ENCODE results near the gene DEFB127. TPM values are rescaled to one million over a fixed set of nuclear protein-coding genes. Genes with fewer than 3 reads are reported as not detected.
"Not testable (repeated sequence)": the region's sequence is repeated elsewhere in the genome, so short reads cannot be mapped to it uniquely, and the experiment has no call there.

DEFB127 gene
- total RNA-seq, 2 donors from 2014 or later: not detected

DNA sequence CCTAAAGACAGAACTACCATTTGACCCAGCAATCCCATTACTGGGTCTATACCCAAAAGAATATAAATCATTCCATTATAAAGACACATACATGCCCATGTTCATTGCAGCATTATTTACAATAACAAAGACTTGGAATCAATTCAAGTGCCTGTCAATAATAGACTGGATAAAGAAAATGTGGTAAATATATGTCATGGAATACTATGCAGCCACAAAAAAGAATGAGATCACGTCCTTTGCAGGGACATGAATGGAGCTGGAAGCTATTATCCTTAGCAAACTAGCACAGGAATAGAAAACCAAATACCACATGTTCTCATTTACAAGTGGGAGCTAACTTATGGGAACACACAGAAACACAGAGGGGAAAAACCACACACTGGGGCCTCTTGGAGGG is 41.0 kb downstream of the DEFB127 start:
- no peak for DNase-seq
- Mint-ChIP-seq H3K9me3 (peaks cover 6% of the 10 kb centered on the region), H3K4me3 (no peak overlapping the region), H3K27me3 (ENCODE audit: insufficient read depth) (peaks cover 29% of the 10 kb centered on the region), H3K27ac (no peak overlapping the region), H3K4me1 (no peaks in the 10 kb centered on the region), H3K36me3 (ENCODE audit: low read depth) (no peaks in the 10 kb centered on the region)
- Histone ChIP-seq H3K4me3 (ENCODE audit: low read length) (no peak overlapping the region), H3K36me3 (ENCODE audit: control insufficient read depth, insufficient read depth, low read length) (no peaks in the 10 kb centered on the region), H3K4me1 (ENCODE audit: control insufficient read depth, insufficient read depth, low read length) (no peaks in the 10 kb centered on the region), H3K9ac (ENCODE audit: extremely low read depth, low read length, poor library complexity, severe bottlenecking) (no peak overlapping the region), H3K9me3 (ENCODE audit: control insufficient read depth, low read length) (no peaks in the 10 kb centered on the region), H3K27me3 (ENCODE audit: control insufficient read depth, insufficient read depth, low read length, poor library complexity, severe bottlenecking) (no peaks in the 10 kb centered on the region), H3K27ac (ENCODE audit: low read depth, low read length) (no peak overlapping the region)
- TF ChIP-seq, protein P1, sequence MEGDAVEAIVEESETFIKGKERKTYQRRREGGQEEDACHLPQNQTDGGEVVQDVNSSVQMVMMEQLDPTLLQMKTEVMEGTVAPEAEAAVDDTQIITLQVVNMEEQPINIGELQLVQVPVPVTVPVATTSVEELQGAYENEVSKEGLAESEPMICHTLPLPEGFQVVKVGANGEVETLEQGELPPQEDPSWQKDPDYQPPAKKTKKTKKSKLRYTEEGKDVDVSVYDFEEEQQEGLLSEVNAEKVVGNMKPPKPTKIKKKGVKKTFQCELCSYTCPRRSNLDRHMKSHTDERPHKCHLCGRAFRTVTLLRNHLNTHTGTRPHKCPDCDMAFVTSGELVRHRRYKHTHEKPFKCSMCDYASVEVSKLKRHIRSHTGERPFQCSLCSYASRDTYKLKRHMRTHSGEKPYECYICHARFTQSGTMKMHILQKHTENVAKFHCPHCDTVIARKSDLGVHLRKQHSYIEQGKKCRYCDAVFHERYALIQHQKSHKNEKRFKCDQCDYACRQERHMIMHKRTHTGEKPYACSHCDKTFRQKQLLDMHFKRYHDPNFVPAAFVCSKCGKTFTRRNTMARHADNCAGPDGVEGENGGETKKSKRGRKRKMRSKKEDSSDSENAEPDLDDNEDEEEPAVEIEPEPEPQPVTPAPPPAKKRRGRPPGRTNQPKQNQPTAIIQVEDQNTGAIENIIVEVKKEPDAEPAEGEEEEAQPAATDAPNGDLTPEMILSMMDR (conservative IDR thresholded peaks at IDR 0.05): no peak
- WGBS, 2 experiments (ENCODE audit: insufficient coverage in 1 of 2, insufficient read length in 1 of 2): 92% methylated on average over 1 of the region's 1 CpG; no CpG with 5 or more reads in 1 of the 2 experiments

DNA sequence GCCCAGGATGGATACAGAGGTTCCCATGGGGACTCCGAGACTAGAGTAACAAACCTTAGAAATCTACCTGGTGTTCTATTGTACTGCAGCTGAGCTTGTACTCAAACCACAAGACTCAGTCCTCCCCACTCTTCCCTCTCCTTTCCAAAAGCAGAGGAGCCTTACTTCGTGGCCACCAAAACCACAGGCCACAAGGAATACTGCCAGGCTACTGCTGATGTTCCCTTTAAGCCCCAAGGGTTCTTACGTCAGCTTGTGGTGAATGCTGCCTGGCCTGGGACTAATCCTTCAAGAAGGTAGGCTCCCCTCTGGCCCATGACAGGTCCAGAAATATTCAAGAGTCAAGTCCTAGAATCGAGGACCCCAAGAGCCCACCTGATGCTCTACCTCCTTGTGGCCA is 42.7 kb downstream of the DEFB127 start:
- Histone ChIP-seq H3K9ac (ENCODE audit: extremely low read depth, low read length, poor library complexity, severe bottlenecking) (no peak overlapping the region), H3K4me1 (ENCODE audit: control insufficient read depth, insufficient read depth, low read length) (no peaks in the 10 kb centered on the region), H3K27ac (ENCODE audit: low read depth, low read length) (no peak overlapping the region), H3K27me3 (ENCODE audit: control insufficient read depth, insufficient read depth, low read length, poor library complexity, severe bottlenecking) (peaks cover 7% of the 10 kb centered on the region), H3K4me3 (ENCODE audit: low read length) (no peak overlapping the region), H3K36me3 (ENCODE audit: control insufficient read depth, insufficient read depth, low read length) (no peaks in the 10 kb centered on the region), H3K9me3 (ENCODE audit: control insufficient read depth, low read length) (no peaks in the 10 kb centered on the region)
- TF ChIP-seq, protein P1 (conservative IDR thresholded peaks at IDR 0.05): no peak
- Mint-ChIP-seq H3K9me3 (peaks cover 6% of the 10 kb centered on the region), H3K27ac (no peak overlapping the region), H3K36me3 (ENCODE audit: low read depth) (no peaks in the 10 kb centered on the region), H3K27me3 (ENCODE audit: insufficient read depth) (peaks cover 31% of the 10 kb centered on the region), H3K4me3 (no peak overlapping the region), H3K4me1 (no peaks in the 10 kb centered on the region)
- no peak for DNase-seq
- WGBS, 2 experiments (ENCODE audit: insufficient coverage in 1 of 2, insufficient read length in 1 of 2): 81 to 94% methylated on average over 2 to 4 of the region's 4 CpGs

DNA sequence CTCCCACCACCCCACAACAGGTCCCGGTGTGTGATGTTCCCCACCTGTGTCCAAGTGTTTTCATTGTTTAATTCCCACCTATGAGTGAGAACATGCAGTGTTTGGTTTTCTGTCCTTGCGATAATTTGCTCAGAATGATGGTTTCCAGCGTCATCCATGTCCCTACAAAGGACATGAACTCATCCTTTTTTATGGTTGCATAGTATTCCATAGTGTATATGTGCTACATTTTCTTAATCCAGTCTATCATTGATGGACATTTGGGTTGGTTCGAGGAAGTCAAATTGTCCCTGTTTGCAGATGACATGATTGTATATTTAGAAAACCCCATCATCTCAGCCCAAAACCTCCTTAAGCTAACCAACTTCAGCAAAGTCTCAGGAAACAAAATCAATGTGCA is 46.4 kb downstream of the DEFB127 start:
- not testable (repeated sequence) for H3K4me1 Mint-ChIP-seq; H3K9ac ChIP-seq (ENCODE audit: extremely low read depth, low read length, poor library complexity, severe bottlenecking); H3K36me3 ChIP-seq (ENCODE audit: control insufficient read depth, insufficient read depth, low read length); H3K36me3 Mint-ChIP-seq (ENCODE audit: low read depth); DNase-seq; H3K27ac ChIP-seq (ENCODE audit: low read depth, low read length); H3K9me3 ChIP-seq (ENCODE audit: control insufficient read depth, low read length); H3K4me1 ChIP-seq (ENCODE audit: control insufficient read depth, insufficient read depth, low read length); H3K4me3 ChIP-seq (ENCODE audit: low read length); H3K9me3 Mint-ChIP-seq; H3K27ac Mint-ChIP-seq; H3K4me3 Mint-ChIP-seq
- H3K27me3 ChIP-seq (ENCODE audit: control insufficient read depth, insufficient read depth, low read length, poor library complexity, severe bottlenecking): peaks cover 37% of the 10 kb centered on the region
- H3K27me3 Mint-ChIP-seq (ENCODE audit: insufficient read depth): peaks cover 28% of the 10 kb centered on the region
- WGBS, 2 experiments (ENCODE audit: insufficient coverage in 1 of 2, insufficient read length in 1 of 2): 77 to 100% methylated on average over 1 to 3 of the region's 4 CpGs

Other genes with a start within 250 kb of the DEFB127 start
- not detected for gene DEFB125, start 69.8 kb upstream of the DEFB127 start, total RNA-seq
- not detected for gene DEFB126, start 14.9 kb upstream of the DEFB127 start, total RNA-seq
- gene DEFB128, start 32.3 kb downstream of the DEFB127 start, total RNA-seq: not detected
- not detected for gene DEFB129, start 69.8 kb downstream of the DEFB127 start, total RNA-seq
- not detected for gene DEFB132, start 100.3 kb downstream of the DEFB127 start, total RNA-seq
- gene C20orf96, start 133.3 kb downstream of the DEFB127 start, total RNA-seq: 10 to 100 TPM; 21.8 to 29.4 TPM
- gene ZCCHC3, start 140.1 kb downstream of the DEFB127 start, total RNA-seq: 10 to 100 TPM; 39.5 to 46.1 TPM
- 10 to 100 TPM; 71.4 to 81.7 TPM for gene SOX12, start 168.1 kb downstream of the DEFB127 start, total RNA-seq
- gene NRSN2, start 189.7 kb downstream of the DEFB127 start, total RNA-seq: 10 to 100 TPM; 24.7 to 38.4 TPM
- 1 to 10 TPM; 4.0 TPM for gene TRIB3, start 223.3 kb downstream of the DEFB127 start, total RNA-seq